K562 (cell line): ENCODE data around the gene LENEP. TPM values are rescaled to one million over a fixed set of nuclear protein-coding genes. Genes with fewer than 3 reads are reported as not detected.
A peak's percentile ranks its signal among the peaks of the same experiment; 100 is the strongest.

Experiments used
- ARID2 ChIP-seq: fragments of 450-650 bp; IDR thresholded peaks from 2 replicates; pipeline ENCODE4 v1.6.1; 2017; ENCODE audit warnings: antibody characterized with exemption, mild to moderate bottlenecking
- ERF ChIP-seq: fragments of 450-650 bp; formaldehyde crosslinking; IDR thresholded peaks from 2 replicates; pipeline ENCODE4 v1.4.0; 2020; ENCODE audit warnings: mild to moderate bottlenecking, mixed read lengths
- FOXJ3 ChIP-seq: sonication (generic); formaldehyde crosslinking; IDR thresholded peaks from 2 replicates; pipeline ENCODE4 v1.4.0; 2020; ENCODE audit warnings: mild to moderate bottlenecking, missing genetic modification reagents
- FOXK1 ChIP-seq: sonication (generic); formaldehyde crosslinking; IDR thresholded peaks from 2 replicates; pipeline ENCODE4 v1.8.0; 2022; ENCODE audit warnings: missing genetic modification reagents, mild to moderate bottlenecking, borderline replicate concordance
- GTF2F1 ChIP-seq: IDR thresholded peaks from 2 replicates; pipeline ENCODE4 v1.6.1; 2011; ENCODE audit warnings: low read depth, low read length, improper control_type of control experiment
- MEF2A ChIP-seq: IDR thresholded peaks from 2 replicates; pipeline ENCODE4 v1.6.1; 2011; ENCODE audit warnings: low read depth, mild to moderate bottlenecking, low read length, moderate library complexity; ENCODE audit not compliant: control insufficient read depth
- NELFE ChIP-seq: IDR thresholded peaks from 2 replicates; pipeline ENCODE4 v1.6.1; 2011; ENCODE audit warnings: mild to moderate bottlenecking; ENCODE audit not compliant: insufficient read depth, insufficient read length
- NFIX ChIP-seq: fragments of 250-450 bp; sonication (Bioruptor Pico); IDR thresholded peaks from 2 replicates; pipeline ENCODE4 v1.4.0; 2020; ENCODE audit warnings: low read depth, mild to moderate bottlenecking, moderate library complexity
- PTTG1 ChIP-seq: fragments of 450-650 bp; IDR thresholded peaks from 2 replicates; pipeline ENCODE4 v1.6.1; 2016; ENCODE audit warnings: low read depth, mild to moderate bottlenecking, missing genetic modification characterization, missing compliant biosample characterization
- RNF2 ChIP-seq: sonication (generic); IDR thresholded peaks from 2 replicates; pipeline ENCODE4 v1.6.1; 2016
- SUPT5H ChIP-seq: fragments of 450-650 bp; IDR thresholded peaks from 2 replicates; pipeline ENCODE4 v1.6.1; 2016
- ZNF444 ChIP-seq: fragments of 250-450 bp; sonication (Bioruptor Pico); IDR thresholded peaks from 2 replicates; pipeline ENCODE4 v1.4.0; 2020; ENCODE audit warnings: mild to moderate bottlenecking, moderate library complexity
- ZNF707 ChIP-seq: fragments of 250-450 bp; sonication (Bioruptor Pico); conservative IDR thresholded peaks from 2 replicates; pipeline ENCODE4 v1.8.0; 2022; ENCODE audit warnings: inconsistent platforms, mild to moderate bottlenecking, moderate library complexity
- polyA plus RNA-seq, 8 experiments: library from polyadenylated mRNA; depleted of rRNA in 4 of 8; stranded (reverse) in 5 of 8; unstranded in 3 of 8; fragments of >200 nt; fragmentation: Nextera tagmentation in 2 of 8; fragmentation: Illumina TruSeq in 1 of 8; extraction: Ambion mirVana in 2 of 8; extraction: Trizol in 1 of 8; gene quantifications; 2 replicates each; pipeline versions ENCODE4 v1.2.1 to v1.2.3, GENCODE V29; 2011 to 2014; ENCODE audit warnings: inconsistent platforms in 1 of 8, missing spikeins in 1 of 8
- total RNA-seq, 7 experiments: library from RNA; depleted of rRNA in 6 of 7; stranded (reverse); fragments of >200 nt in 6 of 7; fragmentation: Illumina TruSeq in 2 of 7; extraction: Trizol in 2 of 7; gene quantifications; 2 replicates each; pipeline versions ENCODE4 v1.2.1 to v1.2.3, GENCODE V29; 2011 to 2021; ENCODE audit warnings: low replicate concordance in 1 of 7
- TF ChIP-seq, protein P1 (sequence below): fragments of 450-650 bp; IDR thresholded peaks from 2 replicates; pipeline ENCODE4 v1.6.1; 2014; ENCODE audit warnings: low read depth, mild to moderate bottlenecking, moderate library complexity, borderline replicate concordance
- TF ChIP-seq, protein P2 (sequence below): sonication (generic); formaldehyde crosslinking; IDR thresholded peaks from 2 replicates; pipeline ENCODE4 v1.8.0; 2022; ENCODE audit warnings: mild to moderate bottlenecking, missing genetic modification reagents
- TF ChIP-seq, protein P3 (sequence below): sonication (generic); formaldehyde crosslinking; IDR thresholded peaks from 2 replicates; pipeline ENCODE4 v1.8.0; 2022; ENCODE audit warnings: missing genetic modification reagents, mild to moderate bottlenecking, borderline replicate concordance
- TF ChIP-seq, protein P4 (sequence below): fragments of 250-450 bp; sonication (Bioruptor Pico); IDR thresholded peaks from 2 replicates; pipeline ENCODE4 v1.5.0; 2022; ENCODE audit warnings: mild to moderate bottlenecking
- TF ChIP-seq, protein P5 (sequence below): sonication (generic); formaldehyde crosslinking; IDR thresholded peaks from 2 replicates; pipeline ENCODE4 v1.8.1; 2023; ENCODE audit warnings: missing genetic modification reagents, mild to moderate bottlenecking, borderline replicate concordance

Gene LENEP
- total and polyA plus RNA-seq, 9 of the 15 experiments (the other 6 are each of a cell fraction or from before 2014, with no cell fraction given), result 0.23 to 0.87 (median 0.67) TPM; not detected in 5

DNA sequence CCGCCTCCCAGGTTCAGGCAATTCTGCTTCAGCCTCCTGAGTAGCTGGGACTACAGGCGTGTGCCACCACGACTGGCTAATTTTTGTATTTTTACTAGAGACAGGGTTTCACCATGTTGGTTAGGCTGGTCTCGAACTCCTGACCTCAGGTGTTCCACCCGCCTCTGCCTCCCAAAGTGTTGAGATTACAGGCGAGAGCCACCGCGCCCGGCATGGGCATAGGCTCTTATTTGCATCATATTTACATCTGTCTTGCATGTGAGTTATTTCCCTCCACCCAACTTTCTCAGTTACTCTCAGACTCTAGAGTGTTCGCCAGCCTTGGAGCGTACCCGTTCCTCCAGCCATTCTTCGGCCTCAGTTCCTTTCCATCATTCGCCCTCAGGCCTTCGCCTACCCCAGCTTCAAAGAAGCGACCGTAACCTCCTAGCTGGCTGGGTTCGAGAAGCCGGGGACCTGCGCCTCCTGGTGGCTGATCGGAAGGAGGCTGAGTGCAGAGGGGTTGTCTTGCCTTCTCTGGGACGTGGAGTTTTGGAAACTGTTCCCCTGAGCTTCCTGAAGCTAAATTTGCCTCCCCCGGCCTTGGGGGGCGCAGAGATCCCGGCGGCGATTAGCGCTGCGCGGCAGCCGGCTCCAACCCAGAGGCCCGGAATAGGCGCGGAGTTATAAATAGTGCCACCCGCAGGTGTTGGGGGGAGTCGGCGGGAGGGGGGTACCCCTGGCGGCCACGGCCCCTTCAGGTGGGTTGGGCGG, 5.6 kb downstream of the LENEP start (continued):
- TF ChIP-seq FOXK1, result peak; percentile 61; the same call in 1 of the 2 replicates
- peak; percentile 45; the same call in 1 of the 2 replicates for TF ChIP-seq MEF2A
- no peak for TF ChIP-seq ZNF444
- no peak for TF ChIP-seq SUPT5H
- no peak for TF ChIP-seq FOXJ3 (CRISPR knock-in tag)
- no peak for TF ChIP-seq NELFE
- no peak for TF ChIP-seq ZNF707 (CRISPR knock-in tag)
- TF ChIP-seq, protein P1, sequence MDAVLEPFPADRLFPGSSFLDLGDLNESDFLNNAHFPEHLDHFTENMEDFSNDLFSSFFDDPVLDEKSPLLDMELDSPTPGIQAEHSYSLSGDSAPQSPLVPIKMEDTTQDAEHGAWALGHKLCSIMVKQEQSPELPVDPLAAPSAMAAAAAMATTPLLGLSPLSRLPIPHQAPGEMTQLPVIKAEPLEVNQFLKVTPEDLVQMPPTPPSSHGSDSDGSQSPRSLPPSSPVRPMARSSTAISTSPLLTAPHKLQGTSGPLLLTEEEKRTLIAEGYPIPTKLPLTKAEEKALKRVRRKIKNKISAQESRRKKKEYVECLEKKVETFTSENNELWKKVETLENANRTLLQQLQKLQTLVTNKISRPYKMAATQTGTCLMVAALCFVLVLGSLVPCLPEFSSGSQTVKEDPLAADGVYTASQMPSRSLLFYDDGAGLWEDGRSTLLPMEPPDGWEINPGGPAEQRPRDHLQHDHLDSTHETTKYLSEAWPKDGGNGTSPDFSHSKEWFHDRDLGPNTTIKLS, result no peak
- TF ChIP-seq ARID2, result no peak
- TF ChIP-seq, protein P2, sequence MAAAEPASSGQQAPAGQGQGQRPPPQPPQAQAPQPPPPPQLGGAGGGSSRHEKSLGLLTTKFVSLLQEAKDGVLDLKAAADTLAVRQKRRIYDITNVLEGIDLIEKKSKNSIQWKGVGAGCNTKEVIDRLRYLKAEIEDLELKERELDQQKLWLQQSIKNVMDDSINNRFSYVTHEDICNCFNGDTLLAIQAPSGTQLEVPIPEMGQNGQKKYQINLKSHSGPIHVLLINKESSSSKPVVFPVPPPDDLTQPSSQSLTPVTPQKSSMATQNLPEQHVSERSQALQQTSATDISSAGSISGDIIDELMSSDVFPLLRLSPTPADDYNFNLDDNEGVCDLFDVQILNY (CRISPR knock-in tag), result no peak
- TF ChIP-seq RNF2, result no peak
- TF ChIP-seq, protein P3, sequence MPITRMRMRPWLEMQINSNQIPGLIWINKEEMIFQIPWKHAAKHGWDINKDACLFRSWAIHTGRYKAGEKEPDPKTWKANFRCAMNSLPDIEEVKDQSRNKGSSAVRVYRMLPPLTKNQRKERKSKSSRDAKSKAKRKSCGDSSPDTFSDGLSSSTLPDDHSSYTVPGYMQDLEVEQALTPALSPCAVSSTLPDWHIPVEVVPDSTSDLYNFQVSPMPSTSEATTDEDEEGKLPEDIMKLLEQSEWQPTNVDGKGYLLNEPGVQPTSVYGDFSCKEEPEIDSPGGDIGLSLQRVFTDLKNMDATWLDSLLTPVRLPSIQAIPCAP, result no peak
- TF ChIP-seq ERF (CRISPR knock-in tag), result no peak
- TF ChIP-seq GTF2F1, result 0 out of 2 replicates have a peak, but pooled peaks have one; percentile 32
- TF ChIP-seq, protein P4, sequence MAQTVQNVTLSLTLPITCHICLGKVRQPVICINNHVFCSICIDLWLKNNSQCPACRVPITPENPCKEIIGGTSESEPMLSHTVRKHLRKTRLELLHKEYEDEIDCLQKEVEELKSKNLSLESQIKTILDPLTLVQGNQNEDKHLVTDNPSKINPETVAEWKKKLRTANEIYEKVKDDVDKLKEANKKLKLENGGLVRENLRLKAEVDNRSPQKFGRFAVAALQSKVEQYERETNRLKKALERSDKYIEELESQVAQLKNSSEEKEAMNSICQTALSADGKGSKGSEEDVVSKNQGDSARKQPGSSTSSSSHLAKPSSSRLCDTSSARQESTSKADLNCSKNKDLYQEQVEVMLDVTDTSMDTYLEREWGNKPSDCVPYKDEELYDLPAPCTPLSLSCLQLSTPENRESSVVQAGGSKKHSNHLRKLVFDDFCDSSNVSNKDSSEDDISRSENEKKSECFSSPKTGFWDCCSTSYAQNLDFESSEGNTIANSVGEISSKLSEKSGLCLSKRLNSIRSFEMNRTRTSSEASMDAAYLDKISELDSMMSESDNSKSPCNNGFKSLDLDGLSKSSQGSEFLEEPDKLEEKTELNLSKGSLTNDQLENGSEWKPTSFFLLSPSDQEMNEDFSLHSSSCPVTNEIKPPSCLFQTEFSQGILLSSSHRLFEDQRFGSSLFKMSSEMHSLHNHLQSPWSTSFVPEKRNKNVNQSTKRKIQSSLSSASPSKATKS (CRISPR knock-in tag), result no peak
- no peak for TF ChIP-seq NFIX (CRISPR knock-in tag)
- TF ChIP-seq PTTG1 (tag), result no peak
- TF ChIP-seq, protein P5, sequence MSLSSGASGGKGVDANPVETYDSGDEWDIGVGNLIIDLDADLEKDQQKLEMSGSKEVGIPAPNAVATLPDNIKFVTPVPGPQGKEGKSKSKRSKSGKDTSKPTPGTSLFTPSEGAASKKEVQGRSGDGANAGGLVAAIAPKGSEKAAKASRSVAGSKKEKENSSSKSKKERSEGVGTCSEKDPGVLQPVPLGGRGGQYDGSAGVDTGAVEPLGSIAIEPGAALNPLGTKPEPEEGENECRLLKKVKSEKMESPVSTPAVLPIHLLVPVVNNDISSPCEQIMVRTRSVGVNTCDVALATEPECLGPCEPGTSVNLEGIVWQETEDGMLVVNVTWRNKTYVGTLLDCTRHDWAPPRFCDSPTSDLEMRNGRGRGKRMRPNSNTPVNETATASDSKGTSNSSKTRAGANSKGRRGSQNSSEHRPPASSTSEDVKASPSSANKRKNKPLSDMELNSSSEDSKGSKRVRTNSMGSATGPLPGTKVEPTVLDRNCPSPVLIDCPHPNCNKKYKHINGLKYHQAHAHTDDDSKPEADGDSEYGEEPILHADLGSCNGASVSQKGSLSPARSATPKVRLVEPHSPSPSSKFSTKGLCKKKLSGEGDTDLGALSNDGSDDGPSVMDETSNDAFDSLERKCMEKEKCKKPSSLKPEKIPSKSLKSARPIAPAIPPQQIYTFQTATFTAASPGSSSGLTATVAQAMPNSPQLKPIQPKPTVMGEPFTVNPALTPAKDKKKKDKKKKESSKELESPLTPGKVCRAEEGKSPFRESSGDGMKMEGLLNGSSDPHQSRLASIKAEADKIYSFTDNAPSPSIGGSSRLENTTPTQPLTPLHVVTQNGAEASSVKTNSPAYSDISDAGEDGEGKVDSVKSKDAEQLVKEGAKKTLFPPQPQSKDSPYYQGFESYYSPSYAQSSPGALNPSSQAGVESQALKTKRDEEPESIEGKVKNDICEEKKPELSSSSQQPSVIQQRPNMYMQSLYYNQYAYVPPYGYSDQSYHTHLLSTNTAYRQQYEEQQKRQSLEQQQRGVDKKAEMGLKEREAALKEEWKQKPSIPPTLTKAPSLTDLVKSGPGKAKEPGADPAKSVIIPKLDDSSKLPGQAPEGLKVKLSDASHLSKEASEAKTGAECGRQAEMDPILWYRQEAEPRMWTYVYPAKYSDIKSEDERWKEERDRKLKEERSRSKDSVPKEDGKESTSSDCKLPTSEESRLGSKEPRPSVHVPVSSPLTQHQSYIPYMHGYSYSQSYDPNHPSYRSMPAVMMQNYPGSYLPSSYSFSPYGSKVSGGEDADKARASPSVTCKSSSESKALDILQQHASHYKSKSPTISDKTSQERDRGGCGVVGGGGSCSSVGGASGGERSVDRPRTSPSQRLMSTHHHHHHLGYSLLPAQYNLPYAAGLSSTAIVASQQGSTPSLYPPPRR (CRISPR knock-in tag), result no peak
